ENCODE data around the gene RPTOR. TPM values are rescaled to one million over a fixed set of nuclear protein-coding genes. Genes with fewer than 3 reads are reported as not detected.

Gene RPTOR
- total and polyA plus RNA-seq, 10 of the 15 experiments (the other 5 are each of a cell fraction or from before 2014, with no cell fraction given): 0.18 to 32.1 (median 7.8) TPM

DNA sequence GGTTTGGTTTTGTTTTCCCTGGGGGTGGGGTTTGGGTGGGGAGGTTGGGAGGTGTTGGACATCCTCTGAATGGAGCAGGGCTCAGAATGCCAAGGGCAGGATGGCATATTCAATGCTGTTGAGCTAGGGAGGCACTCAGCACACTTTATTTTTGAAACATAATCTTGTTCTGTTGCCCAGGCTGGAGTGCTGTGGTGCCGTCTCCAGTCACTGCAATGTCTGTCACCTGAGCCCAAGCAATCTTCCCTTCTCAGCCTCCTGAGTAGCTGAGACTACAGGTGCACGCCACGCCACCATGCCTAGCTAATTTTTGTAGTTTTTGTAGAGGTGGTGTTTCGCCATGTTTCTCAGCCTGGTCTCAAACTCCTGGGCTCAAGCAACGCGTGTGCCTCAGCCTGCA lies 186.1 kb downstream of the RPTOR start (continued):
- TF ChIP-seq ETV6 (conservative IDR thresholded peaks at IDR 0.05 in 1 of 2, IDR thresholded peaks at IDR 0.05 in 1 of 2; ENCODE audit: borderline replicate concordance in 1 of 2, low read depth in 1 of 2): no peak

GRCh38 chr17:80731323-80731722 lies 186.7 kb downstream of the RPTOR start:
- H3K4me1 ChIP-seq (ENCODE audit: control insufficient read depth, insufficient read depth, low read length): peaks cover 6% of the 10 kb centered on the region
- no peak for ATAC-seq
- H3K79me2 ChIP-seq (ENCODE audit: control insufficient read depth, insufficient read depth, low read length): no peaks in the 10 kb centered on the region; the same call in none of the 2 replicates
- ChIA-PET CTCF (no interaction called here), RAD21 (ENCODE audit: unreplicated experiment) (no interaction called here), SMC1A (ENCODE audit: uncharacterized antibody, unreplicated experiment) (interaction anchor here (0.6 kb wide), 1 partner anchor 59 kb away, joined by 3 read pairs; no protein-coding TSS in a partner anchor), POLR2A (no interaction called here)
- no peak overlapping the region for H3K4me3 ChIP-seq
- intact Hi-C loops (cut with micrococcal nuclease; ENCODE audit: unreplicated experiment): loop anchor here (10.0 kb wide), 1 partner anchor 307 kb away; no protein-coding TSS in a partner anchor
- H3K27me3 ChIP-seq (replicated peaks in 1 of 2; ENCODE audit: control insufficient read depth in 2 of 2, insufficient read depth in 2 of 2, low read length in 1 of 2): no peaks in the 10 kb centered on the region
- no peak overlapping the region for H3K9ac ChIP-seq (ENCODE audit: control insufficient read depth, insufficient read depth, low read length)
- no peaks in the 10 kb centered on the region for H4K20me1 ChIP-seq (ENCODE audit: control insufficient read depth, insufficient read depth)
- no peak overlapping the region for H3K4me2 ChIP-seq (ENCODE audit: control insufficient read depth, insufficient read depth)
- DNase-seq (ENCODE audit: low read depth, low spot score): no peak
- peak; percentile 41 for FAIRE-seq
- no peaks in the 10 kb centered on the region for H3K9me3 ChIP-seq (replicated peaks; ENCODE audit: control insufficient read depth, insufficient read depth, low read length)
- BruUV-seq (replicated peaks): no TSS peak
- in situ Hi-C loops (cut with MboI): no loop called here
- H3K36me3 ChIP-seq (ENCODE audit: control insufficient read depth in 2 of 2, insufficient read depth in 2 of 2, low read length in 1 of 2): no peaks in the 10 kb centered on the region; a peak in 2 of 4 replicates
- WGBS (ENCODE audit: insufficient coverage, insufficient replicate concordance, low lambda C conversion rate, missing lambda C conversion rate): 74% methylated on average over 7 of the region's 7 CpGs
- no peak overlapping the region for H2AFZ ChIP-seq (ENCODE audit: control insufficient read depth, low read depth, low read length)
- TF ChIP-seq KLF5 (IDR thresholded peaks at IDR 0.05; ENCODE audit: partially characterized antibody) (no peak), POLR2AphosphoS2 (IDR thresholded peaks at IDR 0.05; ENCODE audit: low read depth, low read length) (no peak), NFYA (IDR thresholded peaks at IDR 0.05; ENCODE audit: borderline replicate concordance, low read depth, low read length) (no peak), STAT1 (conservative IDR thresholded peaks at IDR 0.05) (no peak), PRDM15 (CRISPR knock-in tag; IDR thresholded peaks at IDR 0.05) (no peak), NR2C1 (IDR thresholded peaks at IDR 0.05) (no peak)
- no peak overlapping the region for H3K27ac ChIP-seq (ENCODE audit: control insufficient read depth, insufficient read depth)
